GM06990 (cell line): Measurements from ENCODE around the gene FHL3.
A peak's percentile ranks its signal among the peaks of the same experiment; 100 is the strongest.

Experiments
- DNase-seq: peaks from one replicate; pipeline ENCODE4 v3.0.0-alpha.2; 2011; ENCODE audit not compliant: insufficient read length; ENCODE audit errors: extremely low read depth
- H3K27me3 ChIP-seq: replicated peaks from 2 replicates; pipeline ENCODE4 v1.6.0; 2011; ENCODE audit warnings: low read length; ENCODE audit not compliant: control insufficient read depth, insufficient read depth
- H3K36me3 ChIP-seq: 2 replicates; pipeline ENCODE4 v1.5.1; 2011; ENCODE audit warnings: low read length; ENCODE audit not compliant: control insufficient read depth, insufficient read depth
- H3K4me3 ChIP-seq: replicated peaks from 2 replicates; pipeline ENCODE4 v1.5.1; 2011; ENCODE audit warnings: low read depth, mild to moderate bottlenecking, control low read depth, low read length
- TF ChIP-seq, protein P1 (sequence below): IDR thresholded peaks from 2 replicates; pipeline ENCODE4 v1.5.1; 2011; ENCODE audit warnings: low read length, control low read depth, mild to moderate bottlenecking, inconsistent platforms; ENCODE audit not compliant: insufficient read depth, poor library complexity, severe bottlenecking

FHL3 gene

DNA sequence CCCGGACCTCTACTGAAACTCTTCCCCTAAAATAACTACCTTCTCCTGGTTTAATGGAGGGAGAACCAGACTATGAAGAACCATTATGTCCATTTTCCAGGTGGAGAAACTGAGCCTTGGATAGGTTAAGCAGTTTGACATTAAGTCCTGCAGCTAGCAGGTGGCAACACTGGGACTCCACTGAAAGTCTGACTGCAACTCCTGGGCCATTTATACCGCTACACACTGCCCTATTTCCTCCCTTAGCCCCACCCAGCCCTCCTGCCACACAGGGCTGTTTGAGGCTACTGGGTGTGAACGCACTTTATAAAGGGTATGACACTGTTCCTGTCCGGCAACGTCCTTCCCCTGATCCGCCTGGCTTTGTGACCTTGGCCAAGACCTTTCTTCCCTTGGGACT lies 58.0 kb downstream of the FHL3 start:
- TF ChIP-seq, protein P1, sequence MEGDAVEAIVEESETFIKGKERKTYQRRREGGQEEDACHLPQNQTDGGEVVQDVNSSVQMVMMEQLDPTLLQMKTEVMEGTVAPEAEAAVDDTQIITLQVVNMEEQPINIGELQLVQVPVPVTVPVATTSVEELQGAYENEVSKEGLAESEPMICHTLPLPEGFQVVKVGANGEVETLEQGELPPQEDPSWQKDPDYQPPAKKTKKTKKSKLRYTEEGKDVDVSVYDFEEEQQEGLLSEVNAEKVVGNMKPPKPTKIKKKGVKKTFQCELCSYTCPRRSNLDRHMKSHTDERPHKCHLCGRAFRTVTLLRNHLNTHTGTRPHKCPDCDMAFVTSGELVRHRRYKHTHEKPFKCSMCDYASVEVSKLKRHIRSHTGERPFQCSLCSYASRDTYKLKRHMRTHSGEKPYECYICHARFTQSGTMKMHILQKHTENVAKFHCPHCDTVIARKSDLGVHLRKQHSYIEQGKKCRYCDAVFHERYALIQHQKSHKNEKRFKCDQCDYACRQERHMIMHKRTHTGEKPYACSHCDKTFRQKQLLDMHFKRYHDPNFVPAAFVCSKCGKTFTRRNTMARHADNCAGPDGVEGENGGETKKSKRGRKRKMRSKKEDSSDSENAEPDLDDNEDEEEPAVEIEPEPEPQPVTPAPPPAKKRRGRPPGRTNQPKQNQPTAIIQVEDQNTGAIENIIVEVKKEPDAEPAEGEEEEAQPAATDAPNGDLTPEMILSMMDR = no peak
- no peak for DNase-seq
- no peaks in the 10 kb centered on the region; the same call in none of the 2 replicates for H3K36me3 ChIP-seq
- no peaks in the 10 kb centered on the region for H3K27me3 ChIP-seq
- H3K4me3 ChIP-seq = peak overlapping the region; percentile 91
